Tibial nerve (tissue), 4 donors: Measurements from ENCODE around the gene IL34.

Experiments used
- EP300 ChIP-seq, 2 donors: sonication (generic); formaldehyde crosslinking; IDR thresholded peaks; one replicate each; pipeline ENCODE4 v1.6.1; 2017; ENCODE audit warnings: antibody characterized with exemption in 2 of 2, mild to moderate bottlenecking in 1 of 2
- TF ChIP-seq, protein P1 (sequence below), 5 experiments: fragments of 200-600 bp in 3 of 5; fragments of 450-650 bp in 2 of 5; sonication (generic) in 3 of 5; IDR thresholded peaks; one replicate each; pipeline ENCODE4 v1.5.1; 2016 to 2019; ENCODE audit warnings: antibody characterized with exemption in 5 of 5, mild to moderate bottlenecking in 3 of 5, moderate library complexity in 2 of 5

DNA sequence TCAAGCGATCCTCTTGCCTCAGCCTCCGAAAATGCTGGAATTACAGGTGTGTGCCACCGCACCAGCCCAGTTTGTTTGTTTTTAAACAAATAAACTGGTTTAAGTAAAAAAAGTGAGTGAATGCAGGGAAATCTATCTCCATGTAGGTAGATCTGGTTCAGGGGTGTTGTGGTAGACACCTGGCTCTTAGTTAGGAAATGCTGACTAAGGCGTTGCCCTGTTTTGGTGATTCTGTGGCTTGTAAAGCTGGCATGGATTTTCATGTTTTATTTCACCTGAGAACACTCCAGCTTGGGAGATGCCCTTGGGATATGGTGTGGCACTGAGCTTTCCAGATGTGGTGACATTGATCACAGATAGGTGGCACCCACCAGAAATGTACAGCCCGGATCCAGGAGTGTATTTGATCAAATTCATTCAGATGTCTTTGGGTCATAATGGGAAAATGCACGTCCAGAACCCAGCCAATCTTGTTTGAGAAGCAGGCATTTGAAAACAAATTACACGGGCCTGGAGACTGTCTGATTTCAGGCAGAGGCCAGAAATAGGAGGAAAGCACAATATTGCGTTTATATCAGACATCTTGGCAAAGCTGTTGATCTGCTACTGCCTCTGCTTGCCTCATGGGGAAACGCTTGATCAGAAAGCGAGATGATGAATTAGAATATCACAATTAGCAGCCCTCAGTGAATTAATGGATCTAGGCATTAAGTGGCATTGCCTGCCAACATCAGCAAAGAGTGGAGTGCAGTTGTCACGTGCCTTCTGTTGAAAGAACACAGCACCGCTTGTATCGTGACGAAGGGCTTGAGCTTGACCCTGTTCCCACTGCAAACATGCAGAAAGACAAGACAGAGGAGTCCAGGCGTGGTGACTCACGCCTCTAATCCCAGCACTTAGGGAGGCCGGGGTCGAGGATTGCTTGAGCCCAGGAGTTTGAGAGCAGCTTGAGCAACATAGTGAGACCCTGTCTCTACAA, 7.3 kb upstream of the IL34 start:
- peak in 1 of 2 donors; percentile 82 for TF ChIP-seq EP300 (IDR thresholded peaks at IDR 0.05)
- TF ChIP-seq, protein P1, sequence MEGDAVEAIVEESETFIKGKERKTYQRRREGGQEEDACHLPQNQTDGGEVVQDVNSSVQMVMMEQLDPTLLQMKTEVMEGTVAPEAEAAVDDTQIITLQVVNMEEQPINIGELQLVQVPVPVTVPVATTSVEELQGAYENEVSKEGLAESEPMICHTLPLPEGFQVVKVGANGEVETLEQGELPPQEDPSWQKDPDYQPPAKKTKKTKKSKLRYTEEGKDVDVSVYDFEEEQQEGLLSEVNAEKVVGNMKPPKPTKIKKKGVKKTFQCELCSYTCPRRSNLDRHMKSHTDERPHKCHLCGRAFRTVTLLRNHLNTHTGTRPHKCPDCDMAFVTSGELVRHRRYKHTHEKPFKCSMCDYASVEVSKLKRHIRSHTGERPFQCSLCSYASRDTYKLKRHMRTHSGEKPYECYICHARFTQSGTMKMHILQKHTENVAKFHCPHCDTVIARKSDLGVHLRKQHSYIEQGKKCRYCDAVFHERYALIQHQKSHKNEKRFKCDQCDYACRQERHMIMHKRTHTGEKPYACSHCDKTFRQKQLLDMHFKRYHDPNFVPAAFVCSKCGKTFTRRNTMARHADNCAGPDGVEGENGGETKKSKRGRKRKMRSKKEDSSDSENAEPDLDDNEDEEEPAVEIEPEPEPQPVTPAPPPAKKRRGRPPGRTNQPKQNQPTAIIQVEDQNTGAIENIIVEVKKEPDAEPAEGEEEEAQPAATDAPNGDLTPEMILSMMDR (IDR thresholded peaks at IDR 0.05), result no peak
